Stimulated activated naive CD8-positive, alpha-beta T cell treated with anti-CD3 and anti-CD28 coated beads, Interleukin-15, Interleukin-2, amounts not matched to agents 100 U/mL and 50 U/mL, for 24 hours (primary cell): ENCODE data around the gene SFXN3.

Experiments used
- ATAC-seq: fragments of 150-1000 bp; cut with Tn5 transposase; one replicate; pipeline ENCODE4 v1.10.0; 2021
- DNase-seq: peaks from one replicate; pipeline ENCODE4 v3.0.0; 2021

Gene SFXN3

GRCh38 chr10:101075775-101076174 is 44.7 kb downstream of the SFXN3 start:
- DNase-seq (no peak), ATAC-seq (no peak)

GRCh38 chr10:101076630-101077029 is 45.6 kb downstream of the SFXN3 start:
- ATAC-seq (no peak), DNase-seq (no peak)

- DNase-seq (no peak), ATAC-seq (no peak)
These were observed 48.8 kb downstream of the SFXN3 start for GRCh38 chr10:101079874-101080273.

GRCh38 chr10:101080933-101081931 is 50.2 kb downstream of the SFXN3 start:
- no peak for DNase-seq
- no peak for ATAC-seq

GRCh38 chr10:101085846-101086245 is 54.8 kb downstream of the SFXN3 start:
- DNase-seq (no peak), ATAC-seq (no peak)

- DNase-seq (no peak), ATAC-seq (no peak)
These were observed 56.3 kb downstream of the SFXN3 start for GRCh38 chr10:101087376-101087775.

- ATAC-seq = no peak
- no peak for DNase-seq
These were observed 56.9 kb downstream of the SFXN3 start for GRCh38 chr10:101087965-101088364.

GRCh38 chr10:101089520-101090299 is 58.7 kb downstream of the SFXN3 start:
- DNase-seq = no peak
- no peak for ATAC-seq

- DNase-seq (no peak), ATAC-seq (no peak)
These were observed 59.6 kb downstream of the SFXN3 start for GRCh38 chr10:101090597-101090996.
